ENCODE results near the gene PEDS1. TPM values are rescaled to one million over a fixed set of nuclear protein-coding genes. Genes with fewer than 3 reads are reported as not detected.

PEDS1 gene
- total and polyA plus RNA-seq, 2 of the 13 experiments (the other 11 are each of a cell fraction or from before 2014, with no cell fraction given): 30.5 to 93.9 TPM

- TF ChIP-seq ZNF343 (CRISPR knock-in tag; IDR thresholded peaks at IDR 0.05) (no peak), RBM39 (IDR thresholded peaks at IDR 0.05; ENCODE audit: low read depth, low read length, poor library complexity, severe bottlenecking) (no peak), ZNF549 (CRISPR knock-in tag; IDR thresholded peaks at IDR 0.05) (no peak), CSRNP2 (CRISPR knock-in tag; conservative IDR thresholded peaks at IDR 0.05; ENCODE audit: low read depth) (no peak), ZNF235 (CRISPR knock-in tag; IDR thresholded peaks at IDR 0.05; ENCODE audit: borderline replicate concordance) (0 out of 2 replicates have a peak, but pooled peaks have one; percentile 62), MEIS1 (CRISPR knock-in tag; IDR thresholded peaks at IDR 0.05; ENCODE audit: borderline replicate concordance) (no peak), ZNF3 (CRISPR knock-in tag; IDR thresholded peaks at IDR 0.05) (no peak), ATF4 (CRISPR knock-in tag; IDR thresholded peaks at IDR 0.05) (no peak), ZNF160 (CRISPR knock-in tag; IDR thresholded peaks at IDR 0.05) (no peak), HNF4G (IDR thresholded peaks at IDR 0.05; ENCODE audit: borderline replicate concordance, low read depth, low read length) (no peak), HNF4G (CRISPR knock-in tag; IDR thresholded peaks at IDR 0.05; ENCODE audit: borderline replicate concordance, low read depth) (no peak), ZNF501 (CRISPR knock-in tag; IDR thresholded peaks at IDR 0.05) (peak; percentile 26; the same call in 1 of the 2 replicates), U2AF2 (IDR thresholded peaks at IDR 0.05; ENCODE audit: low read depth, low read length) (no peak), HOXD1 (CRISPR knock-in tag; IDR thresholded peaks at IDR 0.05) (no peak), PRMT3 (CRISPR knock-in tag; IDR thresholded peaks at IDR 0.05; ENCODE audit: borderline replicate concordance, low read depth) (no peak), POGK (CRISPR knock-in tag; conservative IDR thresholded peaks at IDR 0.05) (no peak), SIN3A (IDR thresholded peaks at IDR 0.05; ENCODE audit: borderline replicate concordance, low read depth, low read length) (no peak), LCORL (IDR thresholded peaks at IDR 0.05) (no peak), LCORL (CRISPR knock-in tag; IDR thresholded peaks at IDR 0.05) (no peak), ZNF629 (CRISPR knock-in tag; conservative IDR thresholded peaks at IDR 0.05) (no peak), MED1 (CRISPR knock-in tag; IDR thresholded peaks at IDR 0.05) (no peak), ZNF570 (CRISPR knock-in tag; IDR thresholded peaks at IDR 0.05; ENCODE audit: borderline replicate concordance) (no peak), FOXP1 (IDR thresholded peaks at IDR 0.05) (no peak), FOXP1 (CRISPR knock-in tag; IDR thresholded peaks at IDR 0.05) (no peak), ZMAT5 (CRISPR knock-in tag; IDR thresholded peaks at IDR 0.05; ENCODE audit: borderline replicate concordance, low read depth) (no peak), TOPORS (CRISPR knock-in tag; IDR thresholded peaks at IDR 0.05) (no peak; the same call in 1 of the 2 replicates), DDIT3 (CRISPR knock-in tag; IDR thresholded peaks at IDR 0.05) (no peak)
Measured at GRCh38 chr20:50116368-50116999, 37.0 kb downstream of the PEDS1 start (continued).

Data from HepG2 (cell line).